Left ventricle myocardium inferior (tissue), 1 donor: ENCODE data around the gene SLAMF6. TPM values are rescaled to one million over a fixed set of nuclear protein-coding genes. Genes with fewer than 3 reads are reported as not detected.

ENCODE experiments used
- DNase-seq: peaks from one replicate; pipeline ENCODE4 v3.0.0-alpha.2; 2020
- H3K27ac ChIP-seq: fragments of 200-600 bp; replicated peaks from 2 replicates; pipeline ENCODE4 v1.8.0; 2021
- H3K27me3 ChIP-seq: fragments of 200-600 bp; 2 replicates; pipeline ENCODE4 v1.8.0; 2021; ENCODE audit warnings: low read depth
- H3K36me3 ChIP-seq: fragments of 200-600 bp; 2 replicates; pipeline ENCODE4 v1.8.0; 2021
- H3K4me1 ChIP-seq: fragments of 200-600 bp; 2 replicates; pipeline ENCODE4 v1.8.0; 2021
- H3K4me3 ChIP-seq: fragments of 200-600 bp; 2 replicates; pipeline ENCODE4 v1.8.0; 2021; ENCODE audit warnings: mild to moderate bottlenecking, moderate library complexity
- H3K9me3 ChIP-seq: fragments of 200-600 bp; replicated peaks from 2 replicates; pipeline ENCODE4 v1.8.0; 2021
- CTCF ChIP-seq: fragments of 200-600 bp; IDR thresholded peaks from 2 replicates; pipeline ENCODE4 v1.8.0; 2021; ENCODE audit warnings: antibody characterized with exemption, mild to moderate bottlenecking, borderline replicate concordance
- intact Hi-C: fragments of 100-400 bp; cut with micrococcal nuclease; formaldehyde crosslinking; loops from one replicate; pipeline ENCODE4 v1.11.0; 2022
- total RNA-seq: library from RNA; stranded (reverse); fragmentation: NEBNext Ultra II Directional; extraction: Animal tissue kit (Norgen Biotek cat#: 25700); gene quantifications from one replicate; pipeline ENCODE4 v1.2.1, GENCODE V29; 2021
- donor health status: DM: no; HTN: yes; CAD: no; lungs with severe emphysema.

SLAMF6 gene
- total RNA-seq, 1 donor from 2014 or later, result 0.22 TPM

DNA sequence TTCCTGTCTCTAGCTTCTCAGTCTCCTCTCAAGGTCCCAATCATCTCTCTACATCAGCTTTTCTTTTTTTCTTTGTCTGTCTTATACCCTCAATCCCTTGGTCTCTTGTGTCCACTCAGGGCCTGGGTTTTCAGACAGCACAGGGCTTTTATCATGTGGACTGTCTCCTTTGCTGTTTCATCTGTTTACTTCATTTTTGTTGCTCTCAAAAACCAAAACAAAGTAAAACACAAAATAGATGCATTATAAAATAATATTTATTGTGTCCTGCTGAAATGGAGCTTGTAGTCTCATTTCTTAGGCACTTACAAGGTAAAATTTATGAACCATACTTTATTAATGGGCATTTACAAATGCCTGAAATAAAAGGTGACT, 17.8 kb upstream of the SLAMF6 start:
- Histone ChIP-seq H3K4me1 (peaks cover 14% of the 10 kb centered on the region), H3K4me3 (no peak overlapping the region), H3K9me3 (peaks cover 7% of the 10 kb centered on the region), H3K36me3 (no peaks in the 10 kb centered on the region), H3K27me3 (no peaks in the 10 kb centered on the region), H3K27ac (no peak overlapping the region)
- intact Hi-C loops, result no loop called here
- TF ChIP-seq CTCF, result no peak
- DNase-seq, result no peak

GRCh38 chr1:160539990-160540858, 17.2 kb upstream of the SLAMF6 start:
- Histone ChIP-seq H3K27ac (no peak overlapping the region), H3K9me3 (peaks cover 13% of the 10 kb centered on the region), H3K36me3 (no peaks in the 10 kb centered on the region), H3K4me3 (no peak overlapping the region), H3K4me1 (peaks cover 14% of the 10 kb centered on the region), H3K27me3 (no peaks in the 10 kb centered on the region)
- TF ChIP-seq CTCF, result no peak
- intact Hi-C loops, result no loop called here
- DNase-seq, result no peak

- Histone ChIP-seq H3K27me3 (no peaks in the 10 kb centered on the region), H3K4me1 (peaks cover 14% of the 10 kb centered on the region), H3K27ac (no peak overlapping the region), H3K4me3 (no peak overlapping the region), H3K9me3 (peaks cover 19% of the 10 kb centered on the region), H3K36me3 (no peaks in the 10 kb centered on the region)
- no peak for DNase-seq
- intact Hi-C loops, result no loop called here
- TF ChIP-seq CTCF, result no peak
Measured at GRCh38 chr1:160539684-160539989, 16.6 kb upstream of the SLAMF6 start.

DNA sequence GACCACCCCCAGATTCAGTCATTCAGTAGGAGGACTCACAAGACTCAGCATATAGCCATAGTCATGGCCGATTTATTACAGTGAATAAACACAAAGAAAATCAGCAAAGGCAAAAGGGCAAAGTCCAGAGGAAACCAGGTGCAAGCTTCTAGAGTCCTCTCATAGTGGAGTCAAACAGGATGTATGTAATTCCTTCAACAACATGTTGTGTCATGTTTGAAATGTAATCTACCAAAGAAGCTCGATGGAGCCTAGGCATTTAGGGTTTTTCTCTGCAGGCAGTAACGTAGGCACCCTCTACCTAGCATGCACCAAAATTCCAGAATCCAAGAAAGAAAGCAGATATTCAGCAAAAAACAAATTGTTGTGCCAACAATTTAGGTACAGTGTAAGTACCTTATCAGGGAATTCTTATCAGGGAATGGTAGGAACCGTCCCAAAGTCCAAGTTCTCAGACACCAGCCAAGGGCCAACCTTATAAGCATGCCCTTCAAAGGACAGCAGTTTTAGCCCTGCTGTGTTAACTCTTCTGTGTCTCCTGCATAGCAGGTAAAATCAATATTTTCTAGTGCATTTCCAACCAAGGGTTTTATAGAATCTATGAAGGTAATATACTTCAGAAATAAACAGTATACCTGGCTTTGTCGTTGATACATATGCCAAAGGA, 16.1 kb upstream of the SLAMF6 start:
- Histone ChIP-seq H3K36me3 (no peaks in the 10 kb centered on the region), H3K4me1 (peaks cover 14% of the 10 kb centered on the region), H3K27ac (no peak overlapping the region), H3K27me3 (no peaks in the 10 kb centered on the region), H3K4me3 (no peak overlapping the region), H3K9me3 (peaks cover 24% of the 10 kb centered on the region)
- no peak for TF ChIP-seq CTCF
- no peak for DNase-seq
- intact Hi-C loops, result no loop called here

- Histone ChIP-seq H3K4me3 (no peak overlapping the region), H3K27ac (no peak overlapping the region), H3K9me3 (peaks cover 34% of the 10 kb centered on the region), H3K4me1 (peaks cover 14% of the 10 kb centered on the region), H3K27me3 (no peaks in the 10 kb centered on the region), H3K36me3 (no peaks in the 10 kb centered on the region)
- intact Hi-C loops, result no loop called here
- DNase-seq, result no peak
- no peak for TF ChIP-seq CTCF
Measured at GRCh38 chr1:160537714-160538665, 14.9 kb upstream of the SLAMF6 start.
